ENCODE results near the gene ATP4B.

Gene ATP4B

DNA sequence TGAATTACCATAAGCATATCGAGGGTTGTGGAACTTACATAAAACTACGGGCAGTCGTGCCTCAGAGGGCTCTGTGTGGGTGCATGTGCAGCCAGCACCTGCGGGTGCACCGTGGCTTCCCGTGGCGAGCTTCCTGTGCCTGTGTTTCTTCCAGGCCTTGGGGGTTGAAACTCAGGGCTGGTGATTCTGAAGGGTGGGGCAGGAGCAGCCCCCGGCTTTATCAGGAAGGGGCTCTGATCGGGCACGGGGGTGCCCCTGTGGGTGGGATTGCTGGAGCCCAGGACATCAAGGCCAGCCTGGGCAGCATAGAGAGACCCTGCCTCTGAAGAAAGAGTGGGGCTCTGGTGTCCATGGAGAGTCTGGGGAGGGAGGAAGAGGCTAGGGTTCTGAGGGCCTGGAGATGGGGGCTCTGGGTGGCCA is 11.1 kb downstream of the ATP4B start:
- Histone ChIP-seq H3K9ac (ENCODE audit: low read depth, low read length) (no peak overlapping the region), H3K9me3 (ENCODE audit: insufficient read depth, low read depth, low read length) (peaks cover 28% of the 10 kb centered on the region), H3K4me1 (ENCODE audit: insufficient read depth, low read length) (no peaks in the 10 kb centered on the region), H3K27ac (ENCODE audit: low read length) (no peak overlapping the region), H3K36me3 (ENCODE audit: insufficient read depth, low read depth, low read length) (peaks cover 8% of the 10 kb centered on the region; the same call in 1 of the 2 replicates), H3K27me3 (ENCODE audit: insufficient read depth, low read length) (no peaks in the 10 kb centered on the region), H3K4me3 (ENCODE audit: low read length) (no peak overlapping the region)

DNA sequence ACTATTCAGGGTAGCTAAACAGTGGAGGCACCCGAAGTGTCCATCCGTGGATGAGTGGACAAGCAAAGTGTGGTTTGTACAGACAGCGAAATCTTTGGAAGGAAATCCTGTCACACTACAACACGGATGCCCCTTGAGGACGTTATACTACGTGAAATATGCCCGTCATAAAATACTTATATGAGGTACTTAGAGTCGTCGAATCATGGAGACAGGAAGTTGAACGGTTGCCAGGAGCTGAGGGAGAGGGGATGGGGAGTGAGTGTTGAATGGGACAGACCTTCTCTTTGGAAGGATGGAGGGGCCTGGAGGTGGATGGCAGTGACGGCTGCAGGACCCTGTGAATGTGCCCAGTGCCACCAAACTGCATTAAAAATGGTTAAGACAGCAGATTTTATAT is 11.6 kb downstream of the ATP4B start:
- Histone ChIP-seq H3K9ac (ENCODE audit: low read depth, low read length) (no peak overlapping the region), H3K36me3 (ENCODE audit: insufficient read depth, low read depth, low read length) (peaks cover 13% of the 10 kb centered on the region), H3K4me3 (ENCODE audit: low read length) (no peak overlapping the region), H3K27ac (ENCODE audit: low read length) (no peak overlapping the region), H3K4me1 (ENCODE audit: insufficient read depth, low read length) (no peaks in the 10 kb centered on the region), H3K9me3 (ENCODE audit: insufficient read depth, low read depth, low read length) (peaks cover 34% of the 10 kb centered on the region), H3K27me3 (ENCODE audit: insufficient read depth, low read length) (no peaks in the 10 kb centered on the region)

GRCh38 chr13:113645329-113645728 is 12.7 kb downstream of the ATP4B start:
- peaks cover 38% of the 10 kb centered on the region for H3K9me3 ChIP-seq (ENCODE audit: insufficient read depth, low read depth, low read length)
- H3K27me3 ChIP-seq (ENCODE audit: insufficient read depth, low read length) = no peaks in the 10 kb centered on the region
- no peak overlapping the region for H3K9ac ChIP-seq (ENCODE audit: low read depth, low read length)
- H3K27ac ChIP-seq (ENCODE audit: low read length) = no peak overlapping the region
- no peaks in the 10 kb centered on the region for H3K4me1 ChIP-seq (ENCODE audit: insufficient read depth, low read length)
- peaks cover 20% of the 10 kb centered on the region for H3K36me3 ChIP-seq (ENCODE audit: insufficient read depth, low read depth, low read length)
- H3K4me3 ChIP-seq (ENCODE audit: low read length) = no peak overlapping the region

DNA sequence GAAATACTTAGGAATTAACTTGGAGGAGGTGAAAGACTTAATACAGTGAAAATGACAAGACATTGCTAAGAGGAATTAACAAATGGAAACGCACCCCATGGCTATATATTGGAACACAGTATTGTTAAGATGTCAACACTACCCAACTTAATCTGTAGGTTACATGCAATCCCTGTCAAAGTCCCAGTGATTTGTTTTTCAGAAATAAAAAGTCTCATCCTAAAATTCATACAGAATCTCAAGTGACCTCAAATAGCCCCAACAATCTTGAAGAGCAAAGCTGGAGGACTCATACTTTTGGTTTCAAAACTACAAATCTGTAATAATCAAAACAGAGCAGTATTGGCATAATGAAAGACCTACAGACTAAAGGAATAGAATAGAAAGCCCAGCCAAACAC is 13.2 kb downstream of the ATP4B start:
- Histone ChIP-seq H3K36me3 (ENCODE audit: insufficient read depth, low read depth, low read length) (peaks cover 25% of the 10 kb centered on the region), H3K4me3 (ENCODE audit: low read length) (no peak overlapping the region), H3K9me3 (ENCODE audit: insufficient read depth, low read depth, low read length) (peaks cover 42% of the 10 kb centered on the region), H3K27ac (ENCODE audit: low read length) (no peak overlapping the region), H3K9ac (ENCODE audit: low read depth, low read length) (no peak overlapping the region), H3K27me3 (ENCODE audit: insufficient read depth, low read length) (no peaks in the 10 kb centered on the region), H3K4me1 (ENCODE audit: insufficient read depth, low read length) (no peaks in the 10 kb centered on the region)

DNA sequence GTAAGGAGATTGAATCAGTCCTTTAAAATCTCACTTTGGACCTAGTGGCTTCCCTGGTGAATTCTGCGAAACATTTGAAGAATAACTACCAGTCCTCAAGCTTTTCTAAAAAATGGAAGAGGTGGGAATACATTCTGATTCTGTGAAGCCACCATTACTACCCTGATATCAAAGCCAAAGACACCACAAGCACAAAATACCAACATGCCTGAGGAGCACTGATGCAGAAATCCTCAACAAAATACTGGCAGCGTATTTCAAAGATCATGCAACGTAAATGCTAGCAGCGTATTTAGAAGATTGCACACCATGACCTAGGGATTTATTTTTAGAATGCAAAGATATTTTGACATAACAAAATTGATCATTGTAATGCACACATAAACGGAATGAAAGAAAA is 14.4 kb downstream of the ATP4B start:
- H3K4me1 ChIP-seq (ENCODE audit: insufficient read depth, low read length) = no peaks in the 10 kb centered on the region
- H3K9ac ChIP-seq (ENCODE audit: low read depth, low read length) = no peak overlapping the region
- no peak overlapping the region for H3K27ac ChIP-seq (ENCODE audit: low read length)

DNA sequence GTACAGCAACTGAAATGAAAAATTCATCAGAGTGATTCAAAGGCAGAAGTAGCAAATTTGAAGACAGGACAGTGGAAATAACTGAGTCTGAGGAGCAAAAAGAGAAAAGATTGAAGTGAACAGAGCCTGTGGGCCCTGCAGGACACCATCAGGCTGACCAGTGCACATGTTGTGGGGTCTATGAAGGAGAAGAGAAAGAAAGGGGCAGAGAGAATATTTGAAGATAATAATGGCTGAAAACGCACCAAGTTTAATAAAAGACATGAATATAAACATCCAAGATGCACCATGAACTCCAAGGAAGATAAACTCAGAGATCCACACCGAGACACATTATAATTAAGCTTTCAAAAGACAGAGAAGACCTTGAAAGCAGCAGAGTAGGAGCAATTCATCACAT is 15.4 kb downstream of the ATP4B start:
- Histone ChIP-seq H3K27ac (ENCODE audit: low read length) (no peak overlapping the region), H3K27me3 (ENCODE audit: insufficient read depth, low read length) (no peaks in the 10 kb centered on the region), H3K36me3 (ENCODE audit: insufficient read depth, low read depth, low read length) (peaks cover 47% of the 10 kb centered on the region), H3K4me1 (ENCODE audit: insufficient read depth, low read length) (no peaks in the 10 kb centered on the region), H3K9ac (ENCODE audit: low read depth, low read length) (no peak overlapping the region), H3K4me3 (ENCODE audit: low read length) (no peak overlapping the region), H3K9me3 (ENCODE audit: insufficient read depth, low read depth, low read length) (peaks cover 42% of the 10 kb centered on the region)

More for the DNA sequence above, 14.4 kb downstream of the ATP4B start:
- H3K36me3 ChIP-seq (ENCODE audit: insufficient read depth, low read depth, low read length) = peaks cover 36% of the 10 kb centered on the region
- H3K27me3 ChIP-seq (ENCODE audit: insufficient read depth, low read length) = no peaks in the 10 kb centered on the region
- no peak overlapping the region for H3K4me3 ChIP-seq (ENCODE audit: low read length)
- peaks cover 42% of the 10 kb centered on the region for H3K9me3 ChIP-seq (ENCODE audit: insufficient read depth, low read depth, low read length)

GRCh38 chr13:113641426-113641825 is 16.6 kb downstream of the ATP4B start:
- H3K4me1 ChIP-seq (ENCODE audit: insufficient read depth, low read length) = no peaks in the 10 kb centered on the region
- H3K9me3 ChIP-seq (ENCODE audit: insufficient read depth, low read depth, low read length) = peaks cover 42% of the 10 kb centered on the region
- no peak overlapping the region for H3K4me3 ChIP-seq (ENCODE audit: low read length)
- H3K9ac ChIP-seq (ENCODE audit: low read depth, low read length) = no peak overlapping the region
- no peaks in the 10 kb centered on the region for H3K27me3 ChIP-seq (ENCODE audit: insufficient read depth, low read length)
- H3K27ac ChIP-seq (ENCODE audit: low read length) = no peak overlapping the region
- peaks cover 58% of the 10 kb centered on the region for H3K36me3 ChIP-seq (ENCODE audit: insufficient read depth, low read depth, low read length)

DNA sequence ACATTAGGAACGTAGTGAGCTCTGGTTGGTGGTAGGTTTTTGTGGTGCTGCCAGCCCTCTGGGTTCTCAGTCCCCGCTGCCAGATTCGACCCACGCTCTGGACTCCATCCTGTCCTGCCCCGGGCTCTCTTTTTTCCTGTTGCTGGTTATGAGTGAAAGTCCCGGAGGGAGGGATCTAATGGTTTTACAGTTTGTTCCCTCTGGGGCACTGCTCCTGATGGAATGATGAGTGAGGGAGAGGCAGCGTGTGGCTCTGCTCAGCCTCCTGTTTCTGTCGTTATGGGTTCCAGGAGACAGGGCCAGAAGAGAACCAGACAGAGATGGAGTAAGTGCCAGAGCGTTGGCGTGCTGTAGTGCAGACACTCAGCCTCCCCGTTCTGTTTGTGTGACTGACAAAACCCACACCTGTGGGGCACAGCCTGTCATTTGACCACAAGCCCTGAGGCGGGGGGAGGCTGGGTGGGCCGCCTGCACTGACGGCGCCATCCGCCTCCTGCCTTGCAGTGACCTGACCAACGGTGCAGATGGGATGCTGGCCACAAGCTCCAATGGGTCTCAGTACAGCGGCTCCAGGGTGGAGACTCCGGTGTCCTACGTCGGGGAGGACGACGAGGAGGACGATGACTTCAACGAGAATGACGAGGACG is 18.3 kb downstream of the ATP4B start:
- Histone ChIP-seq H3K27ac (ENCODE audit: low read length) (no peak overlapping the region), H3K27me3 (ENCODE audit: insufficient read depth, low read length) (no peaks in the 10 kb centered on the region), H3K4me1 (ENCODE audit: insufficient read depth, low read length) (no peaks in the 10 kb centered on the region), H3K36me3 (ENCODE audit: insufficient read depth, low read depth, low read length) (peaks cover 75% of the 10 kb centered on the region), H3K4me3 (ENCODE audit: low read length) (no peak overlapping the region), H3K9me3 (ENCODE audit: insufficient read depth, low read depth, low read length) (peaks cover 31% of the 10 kb centered on the region), H3K9ac (ENCODE audit: low read depth, low read length) (no peak overlapping the region)

GRCh38 chr13:113638806-113639205 is 19.2 kb downstream of the ATP4B start:
- no peak overlapping the region for H3K9ac ChIP-seq (ENCODE audit: low read depth, low read length)
- H3K27ac ChIP-seq (ENCODE audit: low read length) = no peak overlapping the region
- H3K36me3 ChIP-seq (ENCODE audit: insufficient read depth, low read depth, low read length) = peaks cover 84% of the 10 kb centered on the region
- H3K27me3 ChIP-seq (ENCODE audit: insufficient read depth, low read length) = no peaks in the 10 kb centered on the region
- no peak overlapping the region for H3K4me3 ChIP-seq (ENCODE audit: low read length)
- no peaks in the 10 kb centered on the region for H3K4me1 ChIP-seq (ENCODE audit: insufficient read depth, low read length)
- peaks cover 26% of the 10 kb centered on the region for H3K9me3 ChIP-seq (ENCODE audit: insufficient read depth, low read depth, low read length)

- Histone ChIP-seq H3K9me3 (ENCODE audit: insufficient read depth, low read depth, low read length) (peaks cover 26% of the 10 kb centered on the region), H3K4me3 (ENCODE audit: low read length) (no peak overlapping the region), H3K27ac (ENCODE audit: low read length) (no peak overlapping the region), H3K4me1 (ENCODE audit: insufficient read depth, low read length) (no peaks in the 10 kb centered on the region), H3K36me3 (ENCODE audit: insufficient read depth, low read depth, low read length) (peaks cover 90% of the 10 kb centered on the region), H3K9ac (ENCODE audit: low read depth, low read length) (no peak overlapping the region), H3K27me3 (ENCODE audit: insufficient read depth, low read length) (no peaks in the 10 kb centered on the region)
Measured at GRCh38 chr13:113638173-113638746, 19.7 kb downstream of the ATP4B start.

- Histone ChIP-seq H3K27me3 (ENCODE audit: insufficient read depth, low read length) (no peaks in the 10 kb centered on the region), H3K36me3 (ENCODE audit: insufficient read depth, low read depth, low read length) (peaks cover 95% of the 10 kb centered on the region), H3K4me3 (ENCODE audit: low read length) (no peak overlapping the region), H3K9me3 (ENCODE audit: insufficient read depth, low read depth, low read length) (peaks cover 20% of the 10 kb centered on the region), H3K27ac (ENCODE audit: low read length) (no peak overlapping the region), H3K9ac (ENCODE audit: low read depth, low read length) (no peak overlapping the region), H3K4me1 (ENCODE audit: insufficient read depth, low read length) (no peaks in the 10 kb centered on the region)
Measured at GRCh38 chr13:113637262-113638160, 20.5 kb downstream of the ATP4B start.
